GM18951 (cell line): ENCODE measurements around the gene SFPQ.
"Not testable (repeated sequence)": the region's sequence is repeated elsewhere in the genome, so short reads cannot be mapped to it uniquely, and the experiment has no call there.

Experiments
- POLR2A ChIP-seq: IDR thresholded peaks from 4 replicates; pipeline ENCODE4 v1.6.1; 2011; ENCODE audit warnings: mild to moderate bottlenecking; ENCODE audit not compliant: insufficient read length, insufficient read depth; ENCODE audit errors: extremely low read depth
- in situ Hi-C: fragments of 300-500 bp; cut with MboI; formaldehyde crosslinking; loops from one replicate; pipeline ENCODE4 v1.12.0; 2022; ENCODE audit warnings: low sequenced_read_pairs, mixed read lengths, inconsistent platforms; ENCODE audit not compliant: unreplicated experiment

SFPQ gene

GRCh38 chr1:35143737-35144508, 49.0 kb downstream of the SFPQ start:
- TF ChIP-seq POLR2A: no peak
- in situ Hi-C loops: no loop called here

- in situ Hi-C loops: not testable (repeated sequence)
Measured at GRCh38 chr1:35142728-35143127, 50.2 kb downstream of the SFPQ start.

- in situ Hi-C loops: not testable (repeated sequence)
Measured at GRCh38 chr1:35142294-35142693, 50.7 kb downstream of the SFPQ start.

GRCh38 chr1:35137590-35137989, 55.4 kb downstream of the SFPQ start:
- in situ Hi-C loops: not testable (repeated sequence)

- in situ Hi-C loops: no loop called here
- no peak for TF ChIP-seq POLR2A
Measured at GRCh38 chr1:35136780-35137179, 56.2 kb downstream of the SFPQ start.
